WTC11 (cell line): ENCODE results near the gene DCAF11.

ENCODE experiments used
- CTCF ChIP-seq: fragments of 200-600 bp; IDR thresholded peaks from 2 replicates; pipeline ENCODE4 v1.8.0; 2022; ENCODE audit warnings: antibody characterized with exemption
- GTF2I ChIP-seq: fragments of 250-450 bp; sonication (Bioruptor Pico); conservative IDR thresholded peaks from 2 replicates; pipeline ENCODE4 v1.4.0; 2021; ENCODE audit warnings: mild to moderate bottlenecking
- SMAD3 ChIP-seq: sonication (generic); formaldehyde crosslinking; IDR thresholded peaks from 2 replicates; pipeline ENCODE4 v1.8.0; 2022; ENCODE audit warnings: missing genetic modification reagents, mild to moderate bottlenecking, borderline replicate concordance
- SP1 ChIP-seq: sonication (generic); formaldehyde crosslinking; conservative IDR thresholded peaks from 2 replicates; pipeline ENCODE4 v1.8.1; 2022; ENCODE audit warnings: missing genetic modification reagents
- TF ChIP-seq, protein P1 (sequence below): sonication (generic); formaldehyde crosslinking; IDR thresholded peaks from 2 replicates; pipeline ENCODE4 v1.8.1; 2022; ENCODE audit warnings: low read depth, missing genetic modification reagents, borderline replicate concordance

DNA sequence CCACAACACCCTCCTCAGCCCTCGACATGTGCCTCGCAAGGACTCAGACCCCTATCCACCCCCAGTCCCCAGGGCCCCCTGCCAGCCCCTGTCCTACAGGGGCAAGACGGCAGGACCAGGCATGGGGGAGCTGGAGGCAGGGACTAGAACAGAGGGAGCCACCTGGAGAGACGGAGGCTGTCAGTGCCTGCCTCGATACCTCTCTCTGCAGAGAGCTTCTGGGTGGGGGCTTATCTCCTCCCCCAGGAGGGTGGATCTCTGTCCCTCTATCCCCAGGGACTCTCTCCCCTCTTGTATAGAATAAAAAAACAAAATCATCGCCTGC lies 45.2 kb upstream of the DCAF11 start:
- no peak for TF ChIP-seq CTCF
- no peak for TF ChIP-seq SP1 (CRISPR knock-in tag)
- no peak for TF ChIP-seq SMAD3 (CRISPR knock-in tag)
- TF ChIP-seq, protein P1, sequence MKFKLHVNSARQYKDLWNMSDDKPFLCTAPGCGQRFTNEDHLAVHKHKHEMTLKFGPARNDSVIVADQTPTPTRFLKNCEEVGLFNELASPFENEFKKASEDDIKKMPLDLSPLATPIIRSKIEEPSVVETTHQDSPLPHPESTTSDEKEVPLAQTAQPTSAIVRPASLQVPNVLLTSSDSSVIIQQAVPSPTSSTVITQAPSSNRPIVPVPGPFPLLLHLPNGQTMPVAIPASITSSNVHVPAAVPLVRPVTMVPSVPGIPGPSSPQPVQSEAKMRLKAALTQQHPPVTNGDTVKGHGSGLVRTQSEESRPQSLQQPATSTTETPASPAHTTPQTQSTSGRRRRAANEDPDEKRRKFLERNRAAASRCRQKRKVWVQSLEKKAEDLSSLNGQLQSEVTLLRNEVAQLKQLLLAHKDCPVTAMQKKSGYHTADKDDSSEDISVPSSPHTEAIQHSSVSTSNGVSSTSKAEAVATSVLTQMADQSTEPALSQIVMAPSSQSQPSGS: no peak
- TF ChIP-seq GTF2I (CRISPR knock-in tag): no peak
